Stimulated activated CD4-positive, alpha-beta T cell treated with anti-CD3 and anti-CD28 coated beads, Interleukin-4, amount 100 ng/mL, for 24 hours (primary cell): ENCODE data around the gene TTC21B.

Source experiments
- DNase-seq: peaks from one replicate; pipeline ENCODE4 v3.0.0-alpha.2; 2020

Gene TTC21B

DNA sequence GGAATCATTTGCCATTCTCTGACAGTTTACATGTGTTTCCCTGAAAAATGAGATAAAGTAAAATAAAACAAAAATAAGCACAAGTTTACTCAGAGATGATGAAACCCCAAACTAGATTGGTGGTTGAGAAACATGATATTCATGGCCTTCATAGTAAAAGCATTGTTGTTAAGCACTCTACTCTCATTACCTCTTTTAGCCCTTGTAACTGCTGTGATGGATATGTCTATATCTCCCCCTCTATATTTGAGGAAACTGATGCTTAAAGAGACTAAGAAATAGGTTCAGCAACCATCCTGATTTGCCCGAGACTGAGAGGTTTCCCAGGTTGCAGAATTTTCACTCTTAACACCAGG lies 125.7 kb downstream of the TTC21B start:
- no peak for DNase-seq

DNA sequence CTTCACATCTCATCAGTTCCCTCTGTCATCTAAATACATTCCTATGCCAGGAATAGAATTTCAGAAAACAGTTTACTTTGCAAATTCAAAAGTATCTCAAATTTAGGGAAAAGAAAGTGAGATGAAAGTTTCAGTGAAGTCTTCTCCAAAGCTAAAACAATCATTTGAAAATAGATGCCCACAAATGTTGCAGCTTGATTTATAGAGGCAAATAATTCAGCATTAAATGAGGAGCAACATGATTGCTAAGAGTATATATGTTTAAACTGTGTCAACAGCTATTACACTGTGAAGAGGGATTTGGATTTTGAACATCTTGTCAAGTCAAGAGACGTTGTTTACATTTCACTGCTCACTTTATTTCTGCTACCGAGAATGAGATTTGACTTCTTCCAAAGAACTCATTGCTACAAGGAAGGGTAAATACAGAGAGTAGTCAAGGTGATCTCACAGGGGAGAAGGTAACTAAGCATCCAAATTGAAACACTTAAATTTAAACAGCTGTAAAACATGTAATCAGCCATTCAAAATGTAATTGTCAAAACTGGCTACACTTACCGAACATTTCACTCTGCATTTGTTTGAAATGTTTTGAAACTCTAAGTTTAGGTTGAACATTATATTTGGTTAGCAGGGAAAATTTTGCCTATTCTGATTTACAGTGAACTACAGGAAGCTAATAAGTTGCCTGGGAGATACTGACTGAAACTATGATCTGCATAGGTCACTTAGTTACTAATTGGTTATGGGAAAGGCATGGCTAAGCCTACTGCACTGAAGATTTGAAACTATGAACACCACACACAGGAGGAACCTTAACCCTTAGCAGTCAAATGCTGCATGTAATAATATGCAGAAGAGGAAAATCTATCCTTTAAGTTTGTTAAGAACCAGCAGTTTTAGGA lies 126.3 kb downstream of the TTC21B start:
- no peak for DNase-seq

DNA sequence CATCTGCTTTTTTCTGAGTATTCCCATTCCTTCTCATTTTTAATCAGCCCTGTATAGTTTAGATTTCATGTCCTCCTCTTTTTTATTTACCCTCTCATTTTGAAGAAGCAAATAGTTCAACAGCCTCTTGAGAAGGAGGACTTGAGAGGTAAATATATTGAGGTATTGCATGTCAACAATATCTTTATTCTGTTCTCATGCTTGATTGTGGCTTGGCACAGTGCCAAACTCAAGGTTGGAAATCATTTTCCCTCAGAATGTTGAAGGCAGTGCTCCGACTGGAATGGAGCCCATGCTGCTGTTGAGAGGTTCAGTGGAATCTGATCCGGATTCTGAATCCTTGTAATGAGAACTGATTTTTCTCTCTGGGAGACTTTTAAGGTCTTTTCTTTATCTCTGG lies 128.5 kb downstream of the TTC21B start:
- no peak for DNase-seq
